Ammon's horn (tissue), 1 donor: ENCODE measurements around the gene LRP11.

Experiments used
- DNase-seq: peaks from one replicate; pipeline ENCODE4 v3.0.0-alpha.2; 2016; ENCODE audit warnings: low spot score

LRP11 gene

GRCh38 chr6:149782337-149782736 is 81.8 kb downstream of the LRP11 start:
- DNase-seq, result no peak

- no peak for DNase-seq
Measured at GRCh38 chr6:149781715-149782114, 82.4 kb downstream of the LRP11 start.

- DNase-seq, result no peak
Measured at GRCh38 chr6:149779644-149779963, 84.6 kb downstream of the LRP11 start.

DNA sequence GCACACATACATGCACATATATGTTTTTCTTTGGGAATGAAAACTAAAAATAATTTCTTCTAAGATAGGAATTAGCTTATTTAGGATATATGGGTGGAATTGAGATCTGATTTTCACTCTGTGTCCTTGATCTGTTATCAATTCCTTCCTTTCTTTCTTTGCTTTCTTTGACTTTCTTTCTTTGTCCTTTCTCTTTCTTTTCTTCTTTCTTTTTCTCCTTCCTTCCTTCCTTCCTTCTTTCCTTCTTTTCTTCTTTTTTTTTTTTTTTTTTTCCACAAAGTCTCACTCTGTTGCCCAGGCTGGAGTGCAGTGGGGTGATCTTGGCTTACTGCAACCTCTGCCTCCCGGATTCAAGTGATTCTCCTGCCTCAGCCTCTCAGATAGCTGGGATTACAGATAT is 86.5 kb downstream of the LRP11 start:
- DNase-seq, result no peak

DNA sequence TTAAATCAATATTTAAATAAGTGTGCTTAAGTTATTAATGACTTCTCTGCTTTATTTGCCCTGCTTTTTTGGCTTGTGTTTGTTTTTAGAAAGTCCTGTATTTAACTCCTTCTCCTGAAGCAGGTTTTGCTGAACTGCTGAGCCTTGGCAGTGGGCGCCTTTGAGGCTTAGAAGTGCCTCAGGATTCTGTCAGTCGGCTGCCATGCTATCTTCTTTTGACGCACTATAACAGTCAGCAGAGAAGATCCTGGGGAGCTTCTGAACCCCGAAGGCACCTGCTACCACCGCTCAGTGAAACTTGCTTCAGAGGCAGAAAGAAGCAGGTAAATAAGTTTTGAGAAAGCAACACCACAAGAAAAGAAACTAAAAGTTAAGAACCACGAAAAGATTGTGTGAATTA is 92.2 kb downstream of the LRP11 start:
- DNase-seq, result no peak

DNA sequence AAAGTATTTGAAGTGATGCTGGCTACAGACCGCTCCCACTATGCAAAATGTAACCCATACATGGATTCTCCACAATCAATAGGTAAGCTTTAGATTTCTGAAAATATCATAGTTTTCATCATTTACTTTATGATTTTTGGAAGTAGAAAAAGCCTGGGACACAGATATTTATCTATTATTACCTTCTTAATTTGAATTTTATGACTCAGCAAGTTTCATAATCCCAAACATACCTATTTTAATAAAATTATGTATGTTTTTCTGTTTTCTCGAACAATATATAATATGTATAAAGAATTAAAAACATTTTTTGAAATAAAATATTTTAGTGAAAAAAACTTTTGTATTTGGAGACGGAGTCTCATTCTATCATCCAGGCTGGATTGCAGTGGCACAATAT is 93.0 kb downstream of the LRP11 start:
- DNase-seq, result no peak

- no peak for DNase-seq
Measured at GRCh38 chr6:149769676-149770075, 94.5 kb downstream of the LRP11 start.
